BJ (cell line): ENCODE measurements around the gene PSG11. TPM values are rescaled to one million over a fixed set of nuclear protein-coding genes. Genes with fewer than 3 reads are reported as not detected.
"Not testable (repeated sequence)": the region's sequence is repeated elsewhere in the genome, so short reads cannot be mapped to it uniquely, and the experiment has no call there.

Experiments
- CTCF ChIA-PET: fragments of 350-600 bp; formaldehyde crosslinking; extraction: SDS; loops from one replicate; lab custom pipeline; 2021; ENCODE audit warnings: antibody characterized with exemption, inconsistent platforms; lab: Yijun Ruan, JAX
- POLR2A ChIA-PET: fragments of 300-600 bp; sonication (Branson Sonifier 250); formaldehyde crosslinking; extraction: SDS; loops from one replicate; lab custom pipeline; 2021; ENCODE audit warnings: antibody characterized with exemption; lab: Charles Lee
- DNase-seq: peaks from one replicate; pipeline ENCODE4 v3.0.0-alpha.2; 2011; ENCODE audit warnings: low read depth
- H3K27me3 ChIP-seq: 2 replicates; pipeline ENCODE4 v1.6.0; 2011; ENCODE audit warnings: low read length; ENCODE audit not compliant: control insufficient read depth, insufficient read depth
- H3K36me3 ChIP-seq: 2 replicates; pipeline ENCODE4 v1.5.1; 2011; ENCODE audit warnings: low read length; ENCODE audit not compliant: control insufficient read depth, insufficient read depth
- H3K4me3 ChIP-seq: 2 replicates; pipeline ENCODE4 v1.5.1; 2011; ENCODE audit warnings: low read depth, mild to moderate bottlenecking, control low read depth, low read length
- polyA minus RNA-seq: library from RNA; depleted of rRNA, polyadenylated mRNA; stranded (reverse); fragments of >200 nt; gene quantifications from 2 replicates; pipeline ENCODE4 v1.2.3, GENCODE V29; 2011; rRNA and poly(A)+ RNA removed
- polyA plus RNA-seq: library from polyadenylated mRNA; depleted of rRNA; stranded (reverse); fragments of >200 nt; gene quantifications from 2 replicates; pipeline ENCODE4 v1.2.3, GENCODE V29; 2011; rRNA removed
- TF ChIP-seq, protein P1 (sequence below): IDR thresholded peaks from 2 replicates; pipeline ENCODE4 v1.5.1; 2011; ENCODE audit warnings: low read depth, mild to moderate bottlenecking, control low read depth, inconsistent platforms, low read length, moderate library complexity; ENCODE audit not compliant: insufficient read depth

The PSG11 gene
- 0.80 and 0.83 TPM in 2 replicates for polyA plus RNA-seq
- polyA minus RNA-seq, result 0.19 TPM in 1 of 2 replicates, not detected in the other

DNA sequence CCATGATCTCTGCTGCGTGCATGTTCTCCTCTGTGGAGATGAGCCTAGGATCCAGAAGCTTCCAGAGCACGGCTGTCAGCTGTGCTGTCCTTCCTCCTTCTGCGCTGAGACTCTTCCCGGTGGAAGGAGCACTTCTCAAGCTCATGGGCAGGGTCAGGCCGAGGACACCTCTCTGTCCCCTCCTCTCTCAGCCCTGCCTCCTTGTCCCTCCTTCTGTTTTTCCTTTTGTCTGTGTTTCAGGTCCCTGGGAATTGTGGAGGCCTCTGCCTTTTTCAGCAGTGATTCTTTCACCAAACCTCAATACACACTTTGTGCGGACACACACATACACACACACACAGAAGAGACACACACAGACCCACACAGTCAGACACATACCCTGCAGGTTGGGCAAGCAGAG lies at the start of gene PSG11:
PSG11 (minus strand) TSS at position 101 of the 400 bp plus-strand sequence; CDS start at position 4, 97 bp downstream.
- POLR2A ChIA-PET, H3K4me3 ChIP-seq, H3K27me3 ChIP-seq, DNase-seq, CTCF ChIA-PET, H3K36me3 ChIP-seq: not testable (repeated sequence)

DNA sequence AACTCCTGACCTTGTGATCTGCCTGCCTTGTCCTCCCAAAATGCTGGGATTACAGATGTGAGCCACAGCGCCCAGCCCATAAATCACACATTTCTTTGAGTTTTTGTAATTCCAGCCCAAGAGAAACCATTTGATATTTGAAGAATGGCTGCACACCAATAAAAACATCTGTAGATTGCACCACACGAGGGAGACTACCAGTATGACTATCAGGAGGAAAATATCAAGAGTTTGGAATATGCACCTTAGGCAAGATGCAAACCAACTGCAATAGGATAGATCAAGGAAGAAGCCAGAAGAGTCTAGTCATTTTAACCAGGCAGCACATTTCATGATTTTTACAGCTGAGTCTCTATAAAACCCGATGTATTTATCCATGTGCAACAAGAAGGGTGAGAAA lies 36.1 kb upstream of the PSG11 start:
- H3K4me3 ChIP-seq, H3K36me3 ChIP-seq, DNase-seq, CTCF ChIA-PET, POLR2A ChIA-PET, H3K27me3 ChIP-seq: not testable (repeated sequence)

GRCh38 chr19:43061326-43061725 lies 35.1 kb upstream of the PSG11 start:
- ChIA-PET POLR2A (interaction anchor here (0.6 kb wide), 1 partner anchor 129 kb away, joined by 4 read pairs; no protein-coding TSS in a partner anchor), CTCF (interaction anchor here (0.6 to 0.9 kb wide), 2 partner anchors 132 to 386 kb away, joined by 3 read pairs; no protein-coding TSS in a partner anchor)
- peak; percentile 41 for DNase-seq
- not testable (repeated sequence) for H3K36me3 ChIP-seq, H3K4me3 ChIP-seq, H3K27me3 ChIP-seq

GRCh38 chr19:43060254-43060653 lies 34.0 kb upstream of the PSG11 start:
- CTCF ChIA-PET, H3K27me3 ChIP-seq, H3K4me3 ChIP-seq, DNase-seq, H3K36me3 ChIP-seq, POLR2A ChIA-PET: not testable (repeated sequence)

DNA sequence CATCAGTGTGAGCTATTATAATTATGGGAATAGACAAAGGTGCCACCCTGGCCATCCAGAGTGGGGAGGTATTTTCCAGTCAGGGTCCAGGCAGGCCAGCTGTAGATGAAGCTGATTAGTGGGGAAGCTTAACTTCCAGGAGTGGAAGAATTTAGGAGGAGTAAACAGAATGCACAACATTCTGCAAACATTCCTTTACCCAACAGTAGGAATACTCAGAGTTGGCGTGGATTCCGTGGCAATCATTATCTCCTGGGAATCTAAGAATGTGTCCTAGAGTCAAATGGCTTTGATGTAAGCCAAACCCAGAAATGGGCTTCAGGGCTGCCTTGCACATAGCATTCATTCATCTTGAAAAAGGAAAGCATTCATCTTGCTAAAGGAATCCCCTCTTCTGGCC lies 33.2 kb upstream of the PSG11 start:
- CTCF ChIA-PET, H3K36me3 ChIP-seq, H3K4me3 ChIP-seq, H3K27me3 ChIP-seq, POLR2A ChIA-PET, DNase-seq: not testable (repeated sequence)

- POLR2A ChIA-PET, H3K27me3 ChIP-seq, H3K36me3 ChIP-seq, H3K4me3 ChIP-seq, CTCF ChIA-PET, DNase-seq: not testable (repeated sequence)
These were observed 32.2 kb upstream of the PSG11 start for GRCh38 chr19:43058440-43058839.

DNA sequence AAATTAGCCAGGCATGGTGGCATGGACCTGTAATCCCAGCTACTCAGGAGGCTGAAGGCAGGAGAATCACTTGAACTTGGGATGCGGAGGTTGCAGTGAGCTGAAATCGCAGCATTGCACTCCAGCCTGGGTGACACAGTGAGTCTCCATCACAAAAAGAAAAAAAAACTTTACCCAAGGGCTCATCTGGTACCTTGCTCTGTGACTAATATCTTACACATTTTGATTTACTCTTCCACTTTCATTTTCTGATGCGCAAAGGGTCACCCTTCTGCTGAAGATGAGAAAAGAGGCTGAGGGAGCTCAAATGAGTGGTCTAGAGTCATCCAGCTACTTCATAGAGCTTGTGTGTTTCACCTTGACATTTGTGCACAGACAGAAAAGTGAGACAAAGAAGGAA lies 21.7 kb upstream of the PSG11 start:
- H3K36me3 ChIP-seq, CTCF ChIA-PET, DNase-seq, H3K27me3 ChIP-seq, POLR2A ChIA-PET, H3K4me3 ChIP-seq: not testable (repeated sequence)

DNA sequence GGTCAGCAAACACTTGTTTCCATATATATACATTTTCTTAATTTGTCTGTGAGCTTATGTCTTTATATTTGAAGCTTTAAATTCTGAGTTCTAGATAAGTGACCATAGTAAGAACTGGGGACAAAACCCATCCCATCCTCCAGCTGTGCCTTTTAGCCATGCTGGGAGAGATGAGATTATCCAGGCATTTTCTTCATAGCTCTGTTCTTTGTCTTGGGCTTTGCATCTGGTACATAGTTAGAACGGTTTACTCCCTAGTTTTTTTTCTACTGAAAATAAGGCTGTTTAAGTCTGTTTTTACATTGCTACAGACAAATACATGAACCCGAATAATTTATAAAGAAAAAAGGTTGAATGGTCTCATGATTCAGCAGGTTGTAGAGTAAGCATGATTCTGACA lies 20.3 kb upstream of the PSG11 start:
- H3K27me3 ChIP-seq, H3K36me3 ChIP-seq, H3K4me3 ChIP-seq, DNase-seq, POLR2A ChIA-PET, CTCF ChIA-PET: not testable (repeated sequence)

DNA sequence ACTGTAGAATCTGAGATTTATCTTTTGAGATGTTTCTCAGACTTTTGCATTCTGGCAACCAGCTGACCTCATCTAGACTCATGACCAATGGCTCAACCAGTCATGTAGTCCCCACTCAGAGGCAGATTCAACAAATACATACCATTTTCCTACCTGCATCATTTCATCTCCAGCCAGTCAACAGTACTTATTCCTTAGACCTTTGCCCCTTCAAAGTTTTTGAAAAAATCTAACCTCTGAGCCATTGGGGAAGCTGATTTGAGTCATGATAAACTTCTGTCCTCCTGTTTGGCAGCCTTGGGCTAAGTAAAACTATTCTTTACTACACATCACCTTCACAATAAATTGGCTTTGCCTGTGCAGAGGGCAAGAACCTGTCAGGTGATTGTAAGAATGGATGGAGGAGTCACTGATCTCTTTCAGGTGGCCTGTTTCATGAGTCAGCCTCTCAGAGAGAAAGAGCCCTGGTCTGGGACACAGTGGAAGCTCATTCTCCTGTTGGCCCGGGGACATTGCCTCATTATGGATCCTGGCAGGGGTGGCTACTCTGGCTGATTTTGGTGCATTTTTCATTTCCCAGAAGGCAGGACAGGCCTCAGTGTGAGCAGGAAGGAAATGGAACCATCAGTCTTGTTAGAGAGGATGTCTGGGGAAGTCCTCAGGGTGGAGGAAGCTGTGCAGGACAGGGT lies 17.4 kb upstream of the PSG11 start:
- H3K4me3 ChIP-seq, POLR2A ChIA-PET, CTCF ChIA-PET, H3K27me3 ChIP-seq, DNase-seq, H3K36me3 ChIP-seq: not testable (repeated sequence)

- DNase-seq, H3K4me3 ChIP-seq, POLR2A ChIA-PET, H3K27me3 ChIP-seq, H3K36me3 ChIP-seq: not testable (repeated sequence)
- TF ChIP-seq, protein P1, sequence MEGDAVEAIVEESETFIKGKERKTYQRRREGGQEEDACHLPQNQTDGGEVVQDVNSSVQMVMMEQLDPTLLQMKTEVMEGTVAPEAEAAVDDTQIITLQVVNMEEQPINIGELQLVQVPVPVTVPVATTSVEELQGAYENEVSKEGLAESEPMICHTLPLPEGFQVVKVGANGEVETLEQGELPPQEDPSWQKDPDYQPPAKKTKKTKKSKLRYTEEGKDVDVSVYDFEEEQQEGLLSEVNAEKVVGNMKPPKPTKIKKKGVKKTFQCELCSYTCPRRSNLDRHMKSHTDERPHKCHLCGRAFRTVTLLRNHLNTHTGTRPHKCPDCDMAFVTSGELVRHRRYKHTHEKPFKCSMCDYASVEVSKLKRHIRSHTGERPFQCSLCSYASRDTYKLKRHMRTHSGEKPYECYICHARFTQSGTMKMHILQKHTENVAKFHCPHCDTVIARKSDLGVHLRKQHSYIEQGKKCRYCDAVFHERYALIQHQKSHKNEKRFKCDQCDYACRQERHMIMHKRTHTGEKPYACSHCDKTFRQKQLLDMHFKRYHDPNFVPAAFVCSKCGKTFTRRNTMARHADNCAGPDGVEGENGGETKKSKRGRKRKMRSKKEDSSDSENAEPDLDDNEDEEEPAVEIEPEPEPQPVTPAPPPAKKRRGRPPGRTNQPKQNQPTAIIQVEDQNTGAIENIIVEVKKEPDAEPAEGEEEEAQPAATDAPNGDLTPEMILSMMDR, result peak; percentile 58
- CTCF ChIA-PET, result interaction anchor here (1.0 to 1.2 kb wide), 3 partner anchors 86 to 103 kb away, joined by 3 to 4 read pairs (median 3); no protein-coding TSS in a partner anchor
These were observed 5.4 kb upstream of the PSG11 start for GRCh38 chr19:43031645-43032044.
